IPS-20b (cell line): Measurements from ENCODE around the gene IFT25.
"Not testable (repeated sequence)": the region's sequence is repeated elsewhere in the genome, so short reads cannot be mapped to it uniquely, and the experiment has no call there.

ENCODE experiments used
- H3K27ac ChIP-seq: one replicate; pipeline ENCODE4 v1.5.1; 2013; ENCODE audit warnings: low read length
- H3K27me3 ChIP-seq: 2 replicates; pipeline ENCODE4 v1.6.1; 2013; ENCODE audit warnings: mild to moderate bottlenecking, low read length, inconsistent platforms; ENCODE audit not compliant: insufficient read depth
- H3K36me3 ChIP-seq: 2 replicates; pipeline ENCODE4 v1.6.1; 2013; ENCODE audit warnings: low read depth, mild to moderate bottlenecking, inconsistent platforms, low read length, moderate library complexity; ENCODE audit not compliant: insufficient read depth
- H3K4me1 ChIP-seq: 2 replicates; pipeline ENCODE4 v1.6.1; 2013; ENCODE audit warnings: mild to moderate bottlenecking, control low read depth, inconsistent platforms, low read length, moderate library complexity; ENCODE audit not compliant: insufficient read depth
- H3K4me3 ChIP-seq: 2 replicates; pipeline ENCODE4 v1.5.1; 2013; ENCODE audit warnings: mild to moderate bottlenecking, low read length, inconsistent platforms
- H3K9ac ChIP-seq: 2 replicates; pipeline ENCODE4 v1.6.1; 2013; ENCODE audit warnings: low read depth, mild to moderate bottlenecking, inconsistent platforms, low read length, moderate library complexity
- H3K9me3 ChIP-seq: 2 replicates; pipeline ENCODE4 v1.6.1; 2013; ENCODE audit warnings: mild to moderate bottlenecking, low read depth, low read length, inconsistent platforms; ENCODE audit not compliant: insufficient read depth

IFT25 gene

DNA sequence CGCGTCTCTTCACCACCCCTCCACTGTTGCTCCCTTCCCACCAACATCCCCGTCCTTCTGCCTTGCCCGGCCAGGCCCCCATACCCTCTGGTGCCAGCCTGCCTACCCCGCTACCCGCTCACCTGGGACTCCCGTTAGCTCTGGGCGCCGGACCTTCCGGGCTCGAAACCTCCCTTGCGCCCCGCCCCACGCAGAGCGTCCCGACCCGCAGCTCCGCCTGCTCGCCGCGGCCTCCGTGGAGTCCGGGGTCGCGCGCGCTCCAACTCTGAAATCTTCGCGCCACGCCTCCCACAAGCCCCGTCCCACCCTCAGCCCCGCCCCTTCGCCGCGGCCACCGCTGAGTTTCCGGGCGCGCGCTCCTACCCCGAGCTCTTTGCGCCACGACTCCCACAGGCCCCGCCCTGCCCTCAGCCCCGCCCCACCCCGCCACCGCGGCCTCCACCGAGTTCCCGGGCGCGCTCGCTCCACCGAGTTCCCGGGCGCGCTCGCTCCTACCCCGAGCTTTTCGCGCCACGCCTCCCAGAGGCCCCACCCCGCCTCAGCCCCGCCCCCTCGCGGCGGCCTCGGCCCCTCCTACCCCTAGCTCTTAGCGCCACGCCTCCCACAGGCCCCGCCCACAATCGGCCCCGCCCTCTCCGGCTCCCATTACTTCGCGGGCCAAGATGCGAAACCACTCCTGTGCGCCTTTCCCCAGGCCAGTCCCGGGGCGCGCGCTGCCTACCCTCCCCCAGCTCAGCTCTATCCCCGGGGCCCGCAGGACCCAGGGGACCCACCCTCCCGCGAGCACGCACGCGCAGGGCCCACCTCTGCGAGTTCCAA lies at the start of gene IFT25:
Gene IFT25 (minus strand): TSS at position 267 of the 819 bp plus-strand sequence. CDS start 5,617 bp downstream, outside the sequence.
- Histone ChIP-seq H3K27ac (peak within 1 kb of the TSS; percentile 27), H3K9ac (peak within 1 kb of the TSS; percentile 72; the same call in 1 of the 2 replicates), H3K36me3 (no peaks in the 10 kb centered on the region), H3K27me3 (no peaks in the 10 kb centered on the region), H3K4me1 (peaks cover 17% of the 10 kb centered on the region; the same call in 1 of the 2 replicates), H3K4me3 (peak within 1 kb of the TSS; percentile 87), H3K9me3 (no peaks in the 10 kb centered on the region)

DNA sequence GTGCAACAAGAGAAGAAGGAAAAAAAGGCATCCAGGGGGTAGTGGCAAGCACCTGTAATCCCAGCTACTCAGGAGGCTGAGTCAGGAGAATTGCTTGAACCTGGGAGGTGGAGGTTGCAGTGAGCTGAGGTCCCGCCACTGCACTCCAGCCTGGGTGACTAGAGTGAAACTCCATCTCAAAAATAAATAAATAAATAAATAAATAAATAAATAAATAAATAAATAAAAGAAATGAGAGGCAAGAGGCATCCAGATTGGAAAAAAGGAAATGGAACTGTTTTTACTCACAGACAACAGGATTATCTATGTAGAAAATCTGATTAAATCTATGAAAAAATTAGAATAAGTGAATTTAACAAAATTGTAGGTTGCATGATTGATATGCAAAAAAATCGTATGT lies 49.0 kb upstream of the IFT25 start:
- not testable (repeated sequence) for H3K9ac ChIP-seq, H3K36me3 ChIP-seq, H3K4me3 ChIP-seq, H3K27ac ChIP-seq, H3K4me1 ChIP-seq, H3K27me3 ChIP-seq, H3K9me3 ChIP-seq

DNA sequence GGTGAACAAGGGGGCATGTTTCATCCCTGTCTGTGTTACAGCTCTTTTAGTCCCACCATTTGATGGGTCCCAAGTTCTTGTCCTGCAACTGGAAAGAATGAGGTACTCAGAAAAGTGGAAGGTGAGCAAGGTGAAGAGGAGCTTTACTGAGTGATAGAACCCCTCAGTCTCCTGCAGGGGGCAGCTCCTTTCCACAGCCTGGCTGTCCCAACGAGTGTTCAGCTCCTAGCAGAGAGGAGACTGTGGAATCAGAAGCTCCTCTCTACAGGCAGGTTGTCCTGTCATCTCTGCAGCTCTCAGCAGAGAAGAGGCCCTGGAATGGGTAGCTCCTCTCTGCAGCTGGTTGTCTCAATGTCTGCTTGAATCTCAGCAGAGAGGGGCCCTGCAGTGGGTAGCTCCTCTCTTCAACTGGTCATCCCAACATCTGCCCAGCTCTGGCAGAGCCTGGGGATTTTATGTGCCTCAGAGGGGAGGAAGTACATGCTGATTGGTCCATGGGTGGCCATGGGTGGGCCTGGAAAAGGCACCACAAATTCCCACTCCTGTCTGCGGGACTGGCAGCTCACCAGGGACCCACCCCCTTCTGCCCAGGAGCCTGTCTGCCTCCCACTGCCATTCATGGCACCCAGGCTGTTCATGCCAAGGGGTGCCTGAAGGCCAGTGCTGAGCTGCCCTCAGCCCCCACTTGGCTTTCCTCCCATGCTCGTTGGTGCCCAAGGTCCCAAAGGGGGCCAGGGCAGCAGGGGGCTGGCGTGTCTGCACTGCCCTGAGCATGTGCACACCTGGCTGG lies 46.8 kb upstream of the IFT25 start:
- Histone ChIP-seq H3K9me3 (no peaks in the 10 kb centered on the region), H3K4me1 (no peaks in the 10 kb centered on the region), H3K36me3 (no peaks in the 10 kb centered on the region), H3K27ac (no peak overlapping the region), H3K27me3 (no peaks in the 10 kb centered on the region), H3K9ac (no peak overlapping the region), H3K4me3 (no peak overlapping the region)

DNA sequence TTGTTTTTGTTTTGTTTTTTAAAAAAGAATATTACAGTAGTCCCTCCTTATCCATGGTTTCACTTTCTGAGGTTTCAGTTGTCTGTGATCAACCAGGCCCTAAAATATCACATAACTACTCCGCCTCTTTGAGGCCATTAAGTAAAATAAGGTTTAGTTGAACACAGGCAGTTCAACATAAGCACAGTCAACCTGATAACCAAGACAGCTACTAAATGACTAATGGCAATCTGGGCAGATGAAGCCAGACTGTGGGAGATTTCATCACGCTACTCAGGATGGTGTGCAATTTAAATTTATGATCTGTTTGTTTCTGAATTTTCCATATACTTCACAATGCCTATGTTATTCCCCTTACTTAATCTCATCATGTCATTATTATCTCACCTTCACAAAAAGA lies 42.4 kb upstream of the IFT25 start:
- H3K27ac ChIP-seq: no peak overlapping the region
- no peaks in the 10 kb centered on the region for H3K36me3 ChIP-seq
- H3K9me3 ChIP-seq: no peaks in the 10 kb centered on the region
- no peaks in the 10 kb centered on the region for H3K27me3 ChIP-seq
- H3K9ac ChIP-seq: no peak overlapping the region
- H3K4me3 ChIP-seq: no peak overlapping the region
- no peaks in the 10 kb centered on the region for H3K4me1 ChIP-seq

DNA sequence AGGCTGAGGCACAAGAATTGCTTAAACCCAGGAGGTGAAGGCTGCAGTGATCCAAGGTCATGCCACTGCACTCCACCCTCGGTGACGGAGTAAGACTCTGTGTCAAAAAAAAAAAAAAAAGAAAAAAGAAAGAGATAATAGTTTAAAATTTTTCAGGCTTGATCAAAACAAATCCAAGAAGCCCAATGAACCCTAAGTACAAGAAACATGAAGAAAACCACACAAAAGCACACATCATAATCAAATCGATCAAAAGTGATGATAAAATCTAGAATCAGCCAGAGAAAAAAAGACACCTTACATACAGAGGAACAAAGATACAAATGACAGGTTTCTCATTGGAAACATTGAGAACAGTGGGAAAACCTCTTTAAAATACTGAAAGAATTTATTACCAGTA lies 41.0 kb upstream of the IFT25 start:
- no peaks in the 10 kb centered on the region for H3K27me3 ChIP-seq
- H3K27ac ChIP-seq: no peak overlapping the region
- H3K4me1 ChIP-seq: peaks cover 5% of the 10 kb centered on the region; the same call in 1 of the 2 replicates
- no peak overlapping the region for H3K4me3 ChIP-seq
- H3K9ac ChIP-seq: no peak overlapping the region
- H3K36me3 ChIP-seq: no peaks in the 10 kb centered on the region
- no peaks in the 10 kb centered on the region for H3K9me3 ChIP-seq

DNA sequence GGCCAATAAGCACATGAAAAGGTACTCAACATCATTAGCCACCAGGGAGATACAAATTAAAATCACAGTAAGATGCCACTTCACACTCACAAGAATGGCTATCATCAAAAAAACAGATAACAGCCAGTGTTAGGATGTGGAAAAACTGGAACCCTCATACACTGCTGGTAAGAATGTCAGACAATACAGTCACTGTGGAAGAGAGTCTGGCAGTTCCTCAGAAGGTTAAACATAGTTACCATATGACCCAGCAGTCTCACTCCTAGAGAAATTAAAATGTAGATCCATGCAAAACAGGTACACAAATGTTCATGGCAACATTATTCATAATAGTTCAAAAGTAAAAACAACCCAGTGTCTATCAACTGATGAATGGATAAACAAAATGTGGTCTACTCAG lies 39.2 kb upstream of the IFT25 start:
- no peaks in the 10 kb centered on the region for H3K36me3 ChIP-seq

DNA sequence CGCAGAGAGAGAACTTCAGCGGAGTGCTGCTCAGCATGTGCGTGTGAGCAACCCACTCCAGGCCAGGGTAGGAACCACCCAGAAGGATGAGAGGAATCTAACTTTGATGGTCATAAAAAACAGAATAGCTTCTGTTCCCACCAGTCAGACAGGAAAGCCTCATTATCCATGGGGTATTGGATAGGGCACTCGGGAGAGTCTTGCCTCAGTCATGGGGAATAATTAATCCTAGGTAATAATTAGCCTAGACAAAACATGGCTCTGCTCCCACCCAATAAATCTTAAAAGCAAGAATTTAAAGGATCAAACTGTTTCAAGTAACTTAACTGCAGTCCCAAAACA lies 37.2 kb upstream of the IFT25 start:
- no peaks in the 10 kb centered on the region for H3K36me3 ChIP-seq
- peaks cover 5% of the 10 kb centered on the region; the same call in 1 of the 2 replicates for H3K4me1 ChIP-seq
- H3K9me3 ChIP-seq: no peaks in the 10 kb centered on the region
- H3K27me3 ChIP-seq: no peaks in the 10 kb centered on the region
- H3K9ac ChIP-seq: peak overlapping the region; percentile 7; the same call in 1 of the 2 replicates
- no peak overlapping the region for H3K27ac ChIP-seq
- H3K4me3 ChIP-seq: peak overlapping the region; percentile 57

More for the DNA sequence above, 39.2 kb upstream of the IFT25 start:
- Histone ChIP-seq H3K9ac (no peak overlapping the region), H3K4me3 (no peak overlapping the region), H3K27me3 (no peaks in the 10 kb centered on the region), H3K27ac (no peak overlapping the region), H3K9me3 (no peaks in the 10 kb centered on the region), H3K4me1 (peaks cover 5% of the 10 kb centered on the region; the same call in 1 of the 2 replicates)

DNA sequence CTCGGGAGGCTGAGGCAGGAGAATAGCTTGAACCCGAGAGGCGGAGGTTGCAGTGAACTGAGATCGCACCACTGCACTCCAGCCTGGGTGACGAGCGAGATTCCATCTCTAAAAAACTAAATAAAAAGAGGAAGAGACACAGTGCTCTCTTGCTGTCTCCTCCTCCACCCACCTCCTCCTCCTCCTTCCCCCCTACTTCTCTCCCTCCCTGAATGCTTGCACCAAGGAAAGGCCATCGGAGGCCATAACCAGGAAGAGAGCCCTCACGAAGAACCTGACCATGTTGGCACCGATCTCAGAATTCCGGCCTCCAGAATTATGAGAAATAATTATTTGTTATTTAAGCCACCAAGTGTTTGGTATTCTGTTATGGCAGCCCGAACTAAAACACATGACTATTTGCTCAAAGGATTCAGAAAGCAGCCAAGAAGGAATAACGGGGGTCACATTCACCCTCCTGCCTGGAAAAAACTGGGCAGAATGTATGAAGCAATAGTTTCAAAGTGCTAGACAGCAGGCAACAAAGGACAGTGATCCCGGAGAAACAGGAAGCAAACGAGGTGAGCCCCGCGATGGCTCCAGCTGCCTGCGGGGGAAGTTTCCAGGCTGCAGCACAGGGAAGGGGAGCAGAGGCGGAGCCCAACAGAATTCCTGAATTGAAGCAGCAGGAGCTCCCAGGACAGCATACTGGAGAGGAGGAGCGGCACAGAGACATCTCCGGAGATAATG lies 36.7 kb upstream of the IFT25 start:
- no peaks in the 10 kb centered on the region for H3K9me3 ChIP-seq
- no peak overlapping the region for H3K27ac ChIP-seq
- H3K4me3 ChIP-seq: peak overlapping the region; percentile 57
- H3K27me3 ChIP-seq: no peaks in the 10 kb centered on the region
- no peaks in the 10 kb centered on the region for H3K36me3 ChIP-seq
- H3K9ac ChIP-seq: peak overlapping the region; percentile 78; the same call in 1 of the 2 replicates
- H3K4me1 ChIP-seq: peaks cover 5% of the 10 kb centered on the region; the same call in 1 of the 2 replicates

DNA sequence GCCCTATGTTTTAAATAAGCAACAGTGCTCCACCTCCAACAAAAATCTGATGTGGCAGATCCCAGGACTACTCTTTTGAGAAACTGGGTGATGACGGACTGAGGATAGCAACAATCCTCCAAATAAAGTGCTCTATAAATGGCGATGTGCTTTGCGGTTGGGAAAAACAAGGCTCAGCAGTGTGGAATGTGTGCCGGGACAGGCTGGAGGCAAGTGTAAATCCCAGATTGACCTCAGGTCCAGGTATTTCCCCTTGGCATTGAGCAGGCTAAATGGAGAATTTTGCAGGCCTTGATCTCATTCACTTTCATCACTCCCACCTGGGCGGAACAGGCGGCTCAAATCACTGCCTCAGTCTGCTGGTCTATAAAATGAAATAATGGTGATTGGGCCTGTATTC lies 35.7 kb upstream of the IFT25 start:
- Histone ChIP-seq H3K27me3 (no peaks in the 10 kb centered on the region), H3K36me3 (no peaks in the 10 kb centered on the region), H3K4me1 (peaks cover 5% of the 10 kb centered on the region; the same call in 1 of the 2 replicates), H3K9ac (no peak overlapping the region), H3K4me3 (no peak overlapping the region), H3K9me3 (no peaks in the 10 kb centered on the region), H3K27ac (no peak overlapping the region)

DNA sequence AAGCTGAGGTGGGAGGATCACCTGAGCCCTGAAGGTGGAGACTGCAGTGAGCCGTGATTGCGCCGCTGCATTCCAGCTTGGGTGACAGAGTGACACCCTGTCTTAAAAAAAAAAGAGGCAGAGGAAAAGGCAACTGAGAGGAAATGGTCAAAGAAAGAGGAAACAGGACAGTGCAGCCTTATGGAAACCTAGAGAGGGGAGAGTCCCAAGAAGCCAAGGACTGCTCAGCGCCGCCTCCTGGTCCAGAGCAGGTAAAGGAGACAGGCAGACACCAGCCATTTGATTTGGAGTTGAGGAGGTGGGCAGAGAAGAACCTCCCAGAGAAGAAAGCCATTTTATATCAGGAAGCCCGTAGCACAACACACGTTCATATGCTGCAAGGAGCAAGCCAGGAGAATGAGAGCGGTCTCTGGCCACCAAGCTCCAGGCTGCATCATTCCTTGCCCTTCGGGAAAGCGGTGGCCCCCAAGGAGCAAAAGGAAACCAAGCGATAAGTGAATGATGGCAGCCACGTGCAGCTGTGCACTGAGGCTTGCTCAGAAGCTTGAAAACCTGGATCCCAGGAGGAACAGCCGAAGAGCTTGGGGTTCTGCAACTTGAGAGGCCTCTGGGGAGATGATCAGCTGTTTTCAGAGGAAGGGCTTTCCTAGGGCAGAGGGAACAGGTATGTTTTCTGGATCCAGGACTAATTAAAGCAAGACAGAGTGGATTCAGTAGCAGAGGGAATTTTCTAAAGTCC lies 34.4 kb upstream of the IFT25 start:
- Histone ChIP-seq H3K9ac (no peak overlapping the region), H3K4me3 (no peak overlapping the region), H3K27me3 (no peaks in the 10 kb centered on the region), H3K27ac (no peak overlapping the region), H3K36me3 (no peaks in the 10 kb centered on the region), H3K9me3 (no peaks in the 10 kb centered on the region), H3K4me1 (peaks cover 5% of the 10 kb centered on the region; the same call in 1 of the 2 replicates)

DNA sequence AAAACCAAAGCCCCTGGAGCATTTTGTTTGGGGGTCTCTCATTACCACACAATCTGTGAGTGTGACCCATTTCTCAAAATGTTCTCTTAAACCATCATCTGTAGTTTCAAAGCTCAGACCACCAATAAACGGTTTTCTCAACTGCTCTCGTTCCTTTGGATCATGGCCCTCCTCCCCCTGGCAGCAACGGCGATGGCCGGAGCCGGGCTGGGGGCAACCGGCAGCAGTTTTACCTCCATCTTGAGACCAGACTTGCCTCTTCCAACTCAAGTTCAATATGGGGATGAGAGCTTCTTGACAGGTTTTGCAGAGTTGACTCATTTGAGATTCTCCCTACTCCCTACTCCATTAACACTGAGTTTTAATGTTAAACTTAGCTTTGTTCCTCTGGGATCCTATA lies 30.4 kb upstream of the IFT25 start:
- peaks cover 4% of the 10 kb centered on the region; the same call in 1 of the 2 replicates for H3K36me3 ChIP-seq
- H3K9ac ChIP-seq: no peak overlapping the region
- no peaks in the 10 kb centered on the region for H3K27me3 ChIP-seq
- H3K4me3 ChIP-seq: no peak overlapping the region
- H3K9me3 ChIP-seq: no peaks in the 10 kb centered on the region
- H3K27ac ChIP-seq: no peak overlapping the region
- no peaks in the 10 kb centered on the region for H3K4me1 ChIP-seq
